LNCaP clone FGC (cell line): ENCODE data around the gene REPS2.

ENCODE experiments used
- DNase-seq: peaks from one replicate; pipeline ENCODE4 v3.0.0-alpha.2; 2011; ENCODE audit warnings: low read depth
- H3K4me3 ChIP-seq: 2 replicates; pipeline ENCODE4 v1.5.1; 2011; ENCODE audit warnings: mild to moderate bottlenecking, low read depth, low read length, control low read depth
- CTCF ChIP-seq: IDR thresholded peaks from 2 replicates; pipeline ENCODE4 v1.5.1; 2012; ENCODE audit warnings: mild to moderate bottlenecking; ENCODE audit not compliant: control insufficient read depth, insufficient read depth; ENCODE audit errors: extremely low read depth

The REPS2 gene

GRCh38 chrX:16918979-16919378 lies 27.5 kb upstream of the REPS2 start:
- no peak overlapping the region for H3K4me3 ChIP-seq
- no peak for TF ChIP-seq CTCF
- no peak for DNase-seq

GRCh38 chrX:16920075-16920474 lies 26.4 kb upstream of the REPS2 start:
- no peak for TF ChIP-seq CTCF
- no peak for DNase-seq
- H3K4me3 ChIP-seq: no peak overlapping the region

GRCh38 chrX:16923157-16923556 lies 23.3 kb upstream of the REPS2 start:
- H3K4me3 ChIP-seq: no peak overlapping the region

GRCh38 chrX:16924631-16925480 lies 21.6 kb upstream of the REPS2 start:
- TF ChIP-seq CTCF: no peak
- DNase-seq: no peak
- no peak overlapping the region for H3K4me3 ChIP-seq

More at GRCh38 chrX:16923157-16923556, 23.3 kb upstream of the REPS2 start:
- TF ChIP-seq CTCF: no peak
- DNase-seq: no peak

GRCh38 chrX:16930392-16930791 lies 16.1 kb upstream of the REPS2 start:
- no peak for TF ChIP-seq CTCF
- DNase-seq: no peak

GRCh38 chrX:16931371-16931770 lies 15.1 kb upstream of the REPS2 start:
- peak; percentile 38 for DNase-seq
- TF ChIP-seq CTCF: no peak
- no peak overlapping the region for H3K4me3 ChIP-seq

More at GRCh38 chrX:16930392-16930791, 16.1 kb upstream of the REPS2 start:
- H3K4me3 ChIP-seq: no peak overlapping the region
